GM20431 (cell line): ENCODE data around the gene EEF1AKMT1.

Source experiments
- in situ Hi-C: fragments of 300-500 bp; cut with MseI, MboI; formaldehyde crosslinking; loops from one replicate; pipeline ENCODE4 v1.15.0; 2020; ENCODE audit warnings: low sequenced_read_pairs; ENCODE audit not compliant: unreplicated experiment

Gene EEF1AKMT1, protein sequence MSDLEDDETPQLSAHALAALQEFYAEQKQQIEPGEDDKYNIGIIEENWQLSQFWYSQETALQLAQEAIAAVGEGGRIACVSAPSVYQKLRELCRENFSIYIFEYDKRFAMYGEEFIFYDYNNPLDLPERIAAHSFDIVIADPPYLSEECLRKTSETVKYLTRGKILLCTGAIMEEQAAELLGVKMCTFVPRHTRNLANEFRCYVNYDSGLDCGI

DNA sequence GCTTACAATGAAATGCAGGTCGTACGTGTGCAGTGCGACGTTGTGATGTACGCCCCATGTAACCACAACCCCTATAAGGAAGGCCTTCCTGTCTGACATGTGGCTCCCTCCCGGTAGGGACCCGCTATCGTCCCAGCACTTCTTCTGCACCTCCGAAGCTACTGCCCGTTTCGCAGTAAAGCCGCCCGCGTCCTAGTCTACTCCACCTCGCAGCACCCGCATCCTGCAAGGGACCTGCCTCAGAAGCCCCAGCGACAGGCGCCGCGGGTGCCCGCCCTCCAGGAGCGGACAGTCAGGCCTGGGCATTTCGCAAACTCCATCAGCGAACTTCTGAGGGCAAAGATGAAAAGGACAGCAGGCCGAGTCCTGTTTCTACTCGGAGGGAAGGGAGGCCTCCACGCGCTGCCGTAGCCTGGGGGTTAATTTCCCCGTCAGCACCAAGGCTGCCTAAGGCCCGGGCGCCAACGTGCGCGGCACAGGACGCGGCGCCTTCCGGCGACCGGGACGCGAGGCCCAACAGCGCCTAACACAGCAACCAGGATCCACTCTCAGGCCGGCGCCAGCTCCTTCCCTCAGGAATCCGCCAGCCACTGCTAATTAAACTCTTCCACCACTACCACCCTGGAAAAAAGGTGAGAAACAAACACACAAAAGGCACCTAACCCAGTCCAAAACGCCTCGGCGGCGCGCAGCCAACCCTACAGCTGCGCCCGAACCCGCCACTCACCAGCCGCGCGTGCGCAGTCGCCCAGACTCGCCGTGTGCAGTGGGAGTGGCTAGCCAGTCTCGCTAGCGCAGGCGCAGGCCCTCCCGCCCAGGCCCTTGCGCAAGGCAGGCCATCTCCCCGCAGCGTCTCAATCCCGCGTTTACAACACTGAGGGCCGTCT is at the start of gene EEF1AKMT1:
Gene EEF1AKMT1 (minus strand): TSS at position 768 of the 887 bp plus-strand sequence. CDS start 16,363 bp downstream, outside the sequence.
- in situ Hi-C loops: no loop called here

DNA sequence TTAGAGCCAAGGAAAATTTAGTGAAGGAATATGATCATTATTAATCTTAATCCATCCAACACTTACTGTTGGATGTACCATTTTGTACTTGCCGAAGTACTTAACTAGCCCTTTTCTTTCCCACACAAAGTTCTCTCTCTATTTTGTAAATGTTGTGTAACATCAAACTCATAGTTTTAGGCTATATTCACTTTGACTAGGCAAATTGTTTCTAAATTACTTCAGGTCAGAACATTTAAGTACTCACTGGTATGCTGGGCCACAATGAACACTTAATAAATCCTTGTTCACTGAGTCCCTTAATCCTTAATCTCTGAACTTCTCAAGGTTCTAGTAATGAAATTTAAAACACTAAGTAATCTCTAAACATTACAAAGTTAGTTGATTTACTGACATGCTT is 49.3 kb upstream of the EEF1AKMT1 start:
- in situ Hi-C loops: no loop called here

DNA sequence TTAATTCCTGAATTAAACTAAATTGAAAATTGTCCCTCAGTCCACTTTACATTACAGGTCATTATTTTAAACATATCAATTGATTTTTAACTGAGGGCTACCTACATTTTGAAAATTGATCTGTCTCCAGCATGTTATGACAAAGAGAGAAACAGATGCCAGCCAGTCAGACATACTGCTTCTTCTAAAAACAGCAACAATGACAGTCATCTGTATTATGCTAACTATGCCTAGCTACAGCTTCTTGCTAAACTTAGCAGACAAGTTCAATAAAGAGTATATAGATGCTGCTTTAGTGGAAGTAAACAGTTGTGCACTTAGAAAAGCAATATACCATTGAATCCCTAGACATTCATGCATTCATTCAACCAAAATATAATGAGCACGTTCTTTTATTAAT is 48.6 kb upstream of the EEF1AKMT1 start:
- in situ Hi-C loops: no loop called here

DNA sequence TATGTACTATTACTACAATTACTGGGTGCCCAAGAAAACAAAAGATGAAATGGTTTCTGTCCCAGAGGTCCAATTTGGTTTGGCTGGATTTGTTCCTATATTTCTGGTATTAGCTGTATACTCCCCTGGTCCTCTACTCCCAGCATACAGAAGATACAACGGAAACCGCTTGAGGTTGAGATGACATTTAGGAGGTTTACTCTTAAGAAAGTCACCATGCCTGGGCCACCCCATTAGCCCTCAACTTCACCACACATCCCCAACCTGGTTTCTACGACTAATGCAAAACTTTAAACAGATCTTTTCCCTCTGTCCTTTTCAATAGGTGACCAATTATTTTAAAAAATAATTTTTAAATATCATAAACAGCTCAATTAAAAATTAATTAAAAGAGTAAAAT is 46.0 kb upstream of the EEF1AKMT1 start:
- in situ Hi-C loops: no loop called here

DNA sequence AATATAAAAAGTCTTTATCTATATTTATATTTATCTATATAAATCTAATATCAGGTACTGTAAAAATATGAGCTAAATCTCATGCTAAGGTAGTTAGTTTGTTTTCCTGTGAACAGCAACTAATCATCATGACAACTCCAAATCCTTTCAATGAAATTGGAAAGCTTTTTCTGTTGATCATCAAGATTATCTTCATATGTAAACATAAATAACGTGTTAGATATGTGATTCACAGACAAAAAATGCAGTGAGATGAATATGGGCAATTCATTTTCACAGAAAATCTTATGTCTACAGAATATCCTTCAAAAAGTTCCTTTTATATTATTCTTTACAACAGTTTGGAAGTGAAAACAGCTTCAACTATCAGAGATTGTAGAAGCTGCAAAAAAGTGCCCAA is 41.7 kb upstream of the EEF1AKMT1 start:
- in situ Hi-C loops: no loop called here

DNA sequence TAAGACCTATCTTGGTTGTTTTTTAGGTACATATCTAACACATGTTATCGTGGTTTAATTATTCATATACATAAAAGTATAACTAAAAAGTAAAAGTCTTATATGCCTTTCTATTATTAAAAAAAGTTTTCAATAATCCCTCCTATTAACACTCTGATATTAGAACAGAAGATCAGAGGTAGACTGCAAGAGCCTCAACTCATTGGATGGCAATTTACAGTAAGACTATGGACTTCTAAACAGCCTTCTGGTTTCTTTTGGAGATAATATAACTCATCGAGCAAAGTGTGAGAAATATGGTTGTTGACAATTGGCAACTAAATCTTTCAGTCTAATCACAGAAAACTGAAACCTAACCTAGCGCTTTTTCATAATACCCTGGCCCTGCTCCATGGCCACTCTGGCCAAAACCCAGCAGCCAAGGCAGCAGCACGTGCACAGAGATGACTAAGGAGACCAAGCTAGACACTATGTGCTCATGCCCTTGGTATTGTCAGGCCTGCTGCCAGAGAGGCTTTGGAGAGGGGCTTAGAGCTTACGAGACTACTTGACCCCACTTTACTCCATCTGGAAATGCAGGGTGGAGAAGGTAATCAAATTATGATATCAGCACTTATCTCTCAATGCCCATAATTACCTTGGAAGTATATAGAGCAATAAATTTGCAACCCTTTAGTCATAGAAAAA is 40.6 kb upstream of the EEF1AKMT1 start:
- in situ Hi-C loops: no loop called here

DNA sequence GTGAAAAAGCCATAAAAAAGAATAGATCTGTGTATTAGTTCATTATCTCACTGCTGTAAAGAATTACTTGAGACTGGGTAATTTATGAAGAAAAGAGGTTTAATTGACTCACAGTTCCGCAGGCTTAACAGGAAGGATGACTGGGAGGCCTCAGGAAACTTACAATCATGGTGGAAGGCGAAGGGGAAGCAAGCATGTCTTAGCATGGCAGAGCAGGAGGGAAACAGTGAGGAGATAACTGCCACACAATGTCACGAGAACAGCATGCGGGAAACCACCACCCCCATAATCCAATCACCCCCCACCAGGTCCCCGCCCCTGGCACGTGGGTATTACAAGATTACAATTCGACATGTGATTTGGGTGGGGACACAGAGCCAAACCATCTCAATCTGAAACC is 39.1 kb upstream of the EEF1AKMT1 start:
- in situ Hi-C loops: no loop called here

DNA sequence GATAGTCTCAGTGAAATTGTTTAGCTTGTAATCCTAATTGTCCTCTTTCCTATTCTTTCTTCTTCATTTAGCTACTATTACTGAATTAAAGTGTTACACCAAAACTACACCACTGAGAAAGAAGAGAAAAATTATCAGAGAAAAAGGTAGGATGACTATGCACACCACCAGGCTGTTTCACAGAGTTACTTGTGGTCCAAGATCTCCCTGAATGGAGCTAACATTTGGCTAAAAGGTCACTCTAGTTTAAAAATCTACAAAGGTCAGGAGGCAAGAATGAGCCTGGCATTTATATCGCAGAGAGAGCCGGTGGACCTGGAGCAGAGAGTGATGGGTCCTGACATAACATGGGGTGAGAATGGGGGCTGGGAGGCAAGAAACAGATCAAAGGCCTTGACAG is 37.0 kb upstream of the EEF1AKMT1 start:
- in situ Hi-C loops: no loop called here

DNA sequence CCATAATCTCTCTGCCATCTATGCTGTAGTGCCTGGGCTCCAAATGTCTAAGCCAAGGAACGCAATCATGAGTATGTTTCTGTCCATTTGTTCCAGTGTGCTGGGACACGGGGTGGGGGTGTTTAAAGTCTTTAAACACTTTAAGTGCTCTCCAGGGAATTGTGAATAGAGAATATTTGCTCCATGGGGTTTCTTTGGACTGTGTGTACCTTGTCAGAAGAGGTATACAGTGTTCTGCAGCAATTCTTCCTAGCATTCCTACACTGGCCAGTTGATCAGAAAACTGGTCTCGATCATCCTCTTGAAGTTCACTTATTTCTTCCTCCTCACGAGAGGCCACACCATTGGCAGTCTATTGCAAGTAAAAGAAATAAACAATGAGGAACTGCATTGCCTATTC is 35.1 kb upstream of the EEF1AKMT1 start:
- in situ Hi-C loops: no loop called here

DNA sequence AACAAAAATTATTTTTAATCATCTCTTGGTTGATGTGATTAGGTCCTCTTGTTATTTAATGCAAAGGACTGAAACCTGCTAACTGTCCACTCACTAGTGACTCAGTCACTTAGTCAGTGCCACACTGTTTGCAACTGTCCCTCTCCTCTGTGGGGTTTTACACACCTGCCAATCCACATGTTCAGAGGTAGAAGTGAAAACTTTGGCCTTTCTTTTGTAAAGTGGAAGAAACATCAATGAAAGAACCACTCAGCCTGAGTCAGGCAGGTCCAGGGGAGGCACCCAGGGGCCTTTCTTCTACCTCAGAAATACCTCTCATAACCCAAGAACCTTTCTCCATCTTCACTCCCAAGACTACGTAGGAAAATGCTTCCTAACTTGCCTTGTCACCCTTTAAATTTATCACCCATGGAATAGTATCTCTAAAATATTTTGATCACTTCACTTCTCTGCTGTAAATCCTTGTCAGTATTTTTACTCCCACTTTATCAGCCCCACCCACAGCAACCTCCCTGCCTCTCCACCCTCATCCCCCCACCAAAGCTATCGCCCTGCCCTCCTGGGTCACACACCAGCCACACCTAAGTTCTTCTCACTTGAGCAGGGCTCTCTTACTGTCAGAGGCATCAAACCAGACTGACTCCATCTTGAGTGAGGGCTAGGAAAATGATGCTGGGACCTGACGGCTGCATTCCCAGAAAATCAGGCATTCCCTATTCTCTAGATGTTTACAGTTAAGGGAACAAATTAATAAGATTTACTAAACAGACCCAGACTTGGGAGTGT is 29.6 kb upstream of the EEF1AKMT1 start:
- in situ Hi-C loops: no loop called here

DNA sequence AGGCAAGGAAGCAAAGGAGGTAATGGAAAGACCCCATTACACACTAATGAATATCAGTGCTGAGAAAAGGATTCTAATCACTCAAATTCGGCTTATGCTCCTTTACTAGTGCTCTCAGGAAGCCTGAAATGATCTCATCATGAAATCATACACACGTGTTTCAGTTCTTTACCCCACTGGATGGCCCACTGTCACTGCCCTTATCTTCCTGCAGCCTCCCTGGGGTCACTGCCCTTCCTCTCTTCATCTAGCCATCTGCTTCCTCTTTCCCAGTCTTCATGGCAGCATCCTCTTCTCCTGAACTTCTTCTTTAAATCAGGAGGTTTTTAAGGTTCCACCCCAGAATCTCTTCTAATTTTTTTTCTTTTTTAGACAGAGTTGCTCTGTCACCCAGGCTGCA is 27.9 kb upstream of the EEF1AKMT1 start:
- in situ Hi-C loops: no loop called here

DNA sequence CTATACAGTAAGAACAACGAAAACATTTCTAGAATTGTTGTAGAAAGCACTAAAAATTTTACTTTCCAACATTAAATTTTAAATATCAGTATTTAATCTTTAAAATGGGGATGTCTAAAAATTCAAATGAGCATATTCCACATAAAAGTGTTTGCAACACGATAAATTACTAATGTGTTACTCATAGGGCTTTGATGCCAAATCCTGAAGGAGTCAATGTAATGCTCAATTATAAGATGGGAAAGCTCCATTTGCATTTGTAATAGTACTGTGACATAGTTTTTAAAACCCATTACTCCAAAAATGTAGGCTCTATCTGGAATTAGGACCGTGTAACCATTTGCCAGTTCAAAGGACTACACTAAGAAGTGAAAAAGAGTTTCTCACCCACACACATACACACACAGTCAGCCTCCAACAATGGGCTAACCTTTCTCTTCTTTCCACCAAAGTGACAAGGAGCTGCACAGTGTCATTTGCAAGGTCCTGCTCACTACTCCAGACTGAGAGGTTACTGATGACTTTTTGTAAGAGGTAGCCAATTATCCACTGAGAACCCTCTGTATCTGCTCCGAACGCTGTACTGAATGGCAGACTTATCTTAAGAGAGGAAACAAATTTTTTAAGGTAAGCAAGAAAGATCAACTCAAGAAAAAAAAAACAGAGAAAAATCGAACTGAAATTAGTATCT is 26.1 kb upstream of the EEF1AKMT1 start:
- in situ Hi-C loops: no loop called here

DNA sequence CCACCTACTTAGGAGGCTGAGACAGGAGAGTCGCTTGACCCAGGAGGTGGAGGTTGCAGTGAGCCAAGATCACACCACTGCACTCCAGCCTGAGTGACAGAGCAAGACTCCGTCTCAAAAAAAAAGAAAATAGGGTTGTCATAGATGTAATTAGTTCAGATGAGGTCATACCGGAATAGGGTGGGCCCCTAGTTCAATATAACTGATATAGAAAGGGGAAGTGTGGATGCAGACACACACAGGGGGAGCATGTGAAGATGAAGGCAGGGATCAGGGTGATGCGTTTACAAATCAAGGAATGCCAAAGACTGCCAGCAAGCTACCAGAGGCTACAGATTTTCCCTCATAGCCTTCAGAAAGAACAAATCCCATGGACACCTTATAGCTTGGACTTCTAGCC is 24.3 kb upstream of the EEF1AKMT1 start:
- in situ Hi-C loops: no loop called here

DNA sequence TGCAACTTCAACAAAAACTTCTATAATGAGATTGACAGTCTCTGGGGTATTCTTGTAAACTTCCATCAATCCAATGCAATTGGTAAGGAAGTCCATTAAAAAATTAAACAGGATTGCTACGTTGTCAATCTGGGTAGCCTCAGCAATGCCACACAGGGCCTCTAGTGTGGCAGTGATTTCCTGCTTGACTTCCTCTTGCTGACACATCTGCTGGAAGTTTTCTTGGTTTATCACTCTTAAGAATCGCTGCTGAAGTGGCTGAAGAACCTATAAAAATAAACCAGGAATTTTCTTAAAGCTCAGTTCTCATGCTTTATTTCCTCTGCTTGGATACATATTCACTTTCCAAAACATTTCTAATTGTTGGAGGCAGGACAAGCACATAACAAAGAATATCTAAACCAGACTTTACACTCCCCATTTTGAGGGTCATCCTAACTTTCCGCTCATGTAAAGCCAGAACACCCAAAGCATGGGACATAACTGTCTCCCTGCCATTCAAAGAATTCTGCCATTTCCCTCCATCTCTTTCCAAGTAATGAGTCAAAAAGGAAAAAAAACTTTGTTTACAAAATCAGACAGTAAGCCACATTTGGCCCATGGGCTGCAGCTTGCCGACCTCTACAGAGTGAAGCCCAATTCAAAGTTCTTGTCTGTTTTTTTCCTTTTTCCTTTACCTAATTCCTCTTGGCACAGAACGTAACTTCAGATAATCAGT is 23.2 kb upstream of the EEF1AKMT1 start:
- in situ Hi-C loops: no loop called here

DNA sequence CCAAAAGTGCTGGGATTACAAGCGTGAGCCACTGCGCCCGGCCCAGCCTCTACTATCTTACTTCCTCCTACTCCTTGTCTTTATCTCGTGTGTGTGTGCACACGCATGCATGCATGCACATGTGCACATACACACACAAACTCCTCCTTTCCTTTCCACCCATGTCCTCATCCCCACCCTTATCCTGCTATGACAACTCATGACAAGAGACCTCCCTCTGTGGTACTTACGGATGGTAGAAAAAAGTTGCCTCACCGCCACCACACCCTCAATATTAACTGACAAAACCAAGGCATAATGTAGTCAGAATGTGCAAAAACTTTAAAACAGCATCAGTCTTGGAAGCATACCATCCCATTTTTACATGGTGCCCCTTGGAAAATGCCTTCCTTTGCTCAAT is 15.9 kb upstream of the EEF1AKMT1 start:
- in situ Hi-C loops: no loop called here

DNA sequence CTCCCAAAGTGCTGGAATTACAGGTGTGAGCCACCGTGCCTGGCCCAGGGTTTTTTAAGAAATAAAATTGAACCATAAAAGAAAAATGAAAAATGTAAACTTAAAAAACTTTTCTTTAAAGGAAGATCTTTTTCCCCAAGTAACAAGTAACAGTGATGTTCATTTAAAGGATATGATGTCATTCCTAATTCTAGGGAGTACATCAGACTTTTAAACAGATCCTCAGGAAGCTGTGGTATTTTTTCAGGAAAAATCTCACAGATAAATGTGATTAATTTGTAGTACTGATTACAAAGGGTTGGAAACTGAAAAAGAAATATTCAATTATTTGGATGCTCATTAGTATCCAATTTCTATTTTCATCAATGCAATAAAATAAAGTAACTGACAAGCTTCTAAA is 14.6 kb upstream of the EEF1AKMT1 start:
- in situ Hi-C loops: no loop called here

DNA sequence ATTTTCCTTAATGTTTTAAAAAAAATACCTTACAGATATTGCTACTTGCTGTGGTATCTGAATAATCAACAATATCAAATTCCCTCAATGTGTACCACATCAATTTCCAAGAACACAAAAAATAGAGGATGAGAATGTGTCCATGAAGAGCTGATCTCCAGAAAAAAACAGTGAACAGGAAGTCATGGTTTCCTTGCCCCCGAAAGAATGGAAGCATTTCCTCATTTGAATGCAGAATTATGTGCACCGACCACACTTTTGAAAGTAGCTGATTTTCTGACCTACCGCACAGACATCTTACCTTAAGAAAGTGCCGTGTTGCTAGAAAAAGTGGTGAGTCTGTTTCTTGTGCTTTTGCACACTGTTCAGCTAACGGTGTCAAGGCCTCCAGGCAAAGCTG is 13.4 kb upstream of the EEF1AKMT1 start:
- in situ Hi-C loops: no loop called here

DNA sequence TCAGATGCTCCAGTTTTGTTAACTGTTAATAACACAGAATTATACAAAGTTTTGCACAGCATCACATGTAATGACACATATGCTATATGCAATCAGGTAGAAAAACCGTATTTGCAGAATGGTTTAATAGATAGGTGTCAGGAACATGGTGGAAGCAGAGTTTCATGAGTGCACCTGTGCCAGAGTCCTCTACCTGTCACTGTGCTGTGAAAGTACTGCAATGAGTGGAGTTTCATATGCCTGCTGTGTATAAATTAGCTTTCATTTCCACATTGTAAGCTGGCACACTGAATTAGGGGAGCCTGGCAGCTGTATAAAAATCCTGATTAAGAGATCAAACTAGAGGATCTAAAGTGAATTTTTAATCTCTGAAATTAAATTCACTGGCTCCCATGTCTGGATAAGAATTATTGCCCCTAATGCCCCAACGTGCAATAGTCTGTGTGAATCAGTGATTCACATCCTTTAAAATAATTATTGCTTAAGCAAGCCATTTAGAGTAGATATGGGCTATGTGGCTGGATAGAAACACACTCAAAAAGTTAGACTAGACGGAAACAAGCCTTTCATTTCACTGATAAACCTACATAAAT is 8.5 kb upstream of the EEF1AKMT1 start:
- in situ Hi-C loops: no loop called here

DNA sequence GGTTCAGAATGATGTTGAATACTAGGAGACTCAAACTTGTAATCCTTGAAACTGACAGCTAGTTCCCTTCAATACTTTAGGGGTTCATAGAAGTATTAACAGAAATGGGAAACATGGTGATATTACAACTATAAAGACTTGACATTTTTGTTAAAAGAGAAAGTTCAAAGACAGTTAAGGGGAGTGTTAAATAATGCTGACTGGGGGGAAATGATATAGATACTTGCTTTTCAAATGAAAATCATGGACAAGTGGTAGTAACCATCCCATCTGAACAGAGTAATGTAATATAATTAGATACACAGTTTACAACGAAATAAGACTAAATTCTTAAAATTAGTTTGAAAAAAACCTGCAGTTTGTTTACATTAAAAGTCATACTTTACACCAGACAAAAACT is 6.6 kb upstream of the EEF1AKMT1 start:
- in situ Hi-C loops: no loop called here
